Measurements from ENCODE around the gene NEUROD2.

NEUROD2 gene

GRCh38 chr17:39617446-39618245 lies 9.9 kb upstream of the NEUROD2 start:
- Histone ChIP-seq H4K20me1 (ENCODE audit: insufficient read depth, low read length) (no peaks in the 10 kb centered on the region), H3K4me2 (ENCODE audit: low read depth, low read length) (peak overlapping the region; percentile 91), H3K27me3 (replicated peaks; ENCODE audit: insufficient read depth, low read length) (peaks cover 13% of the 10 kb centered on the region), H3K4me3 (ENCODE audit: low read length) (peak overlapping the region; percentile 65), H3K79me2 (ENCODE audit: low read length) (no peaks in the 10 kb centered on the region), H3K36me3 (replicated peaks; ENCODE audit: insufficient read depth, low read length) (no peaks in the 10 kb centered on the region), H3F3A (ENCODE audit: insufficient read depth, low read length) (peaks cover 6% of the 10 kb centered on the region; the same call in 1 of the 2 replicates), H3K9me2 (replicated peaks; ENCODE audit: insufficient read depth, low read length) (no peaks in the 10 kb centered on the region), H3K9ac (ENCODE audit: low read length) (peak overlapping the region; percentile 59; the same call in 1 of the 2 replicates), H3K9me3 (replicated peaks; ENCODE audit: insufficient read depth, low read length) (no peaks in the 10 kb centered on the region), H3K4me1 (ENCODE audit: low read length) (peaks cover 9% of the 10 kb centered on the region; the same call in 1 of the 2 replicates), H2AFZ (ENCODE audit: low read length) (peak overlapping the region; percentile 79), H3K27ac (ENCODE audit: low read length) (no peak overlapping the region)
- DNase-seq, result peak; percentile 45
- no peak for TF ChIP-seq EZH2 (optimal IDR thresholded peaks at IDR 0.05; ENCODE audit: low read depth, low read length)

- H3K4me3 ChIP-seq (ENCODE audit: low read length), result peak overlapping the region; percentile 43; the same call in 1 of the 2 replicates
- no peaks in the 10 kb centered on the region for H3K36me3 ChIP-seq (replicated peaks; ENCODE audit: insufficient read depth, low read length)
- H4K20me1 ChIP-seq (ENCODE audit: insufficient read depth, low read length), result no peaks in the 10 kb centered on the region
- no peaks in the 10 kb centered on the region for H3K79me2 ChIP-seq (ENCODE audit: low read length)
- H3K27ac ChIP-seq (ENCODE audit: low read length), result no peak overlapping the region
- peak overlapping the region; percentile 79; the same call in 1 of the 2 replicates for H2AFZ ChIP-seq (ENCODE audit: low read length)
- H3F3A ChIP-seq (ENCODE audit: insufficient read depth, low read length), result peaks cover 1% of the 10 kb centered on the region; the same call in 1 of the 2 replicates
- no peak for TF ChIP-seq EZH2 (optimal IDR thresholded peaks at IDR 0.05; ENCODE audit: low read depth, low read length)
- no peak for TF ChIP-seq EZH2phosphoT487 (IDR thresholded peaks at IDR 0.05; ENCODE audit: low read length)
- no peak for TF ChIP-seq CTCF (IDR thresholded peaks at IDR 0.05; ENCODE audit: low read length)
- H3K27me3 ChIP-seq (replicated peaks; ENCODE audit: insufficient read depth, low read length), result peaks cover 13% of the 10 kb centered on the region
- H3K4me2 ChIP-seq (ENCODE audit: low read depth, low read length), result peak overlapping the region; percentile 79; the same call in 1 of the 2 replicates
- H3K4me1 ChIP-seq (ENCODE audit: low read length), result 0 out of 2 replicates have a peak, but pooled peaks cover 3% of the 10 kb centered on the region
- H3K9me3 ChIP-seq (replicated peaks; ENCODE audit: insufficient read depth, low read length), result no peaks in the 10 kb centered on the region
- H3K9ac ChIP-seq (ENCODE audit: low read length), result no peak overlapping the region
- DNase-seq, result no peak
- H3K9me2 ChIP-seq (replicated peaks; ENCODE audit: insufficient read depth, low read length), result no peaks in the 10 kb centered on the region
These were observed 9.4 kb upstream of the NEUROD2 start for GRCh38 chr17:39617100-39617445.

GRCh38 chr17:39615434-39615833 lies 7.7 kb upstream of the NEUROD2 start:
- DNase-seq, result no peak
- Histone ChIP-seq H3K9ac (ENCODE audit: low read length) (no peak overlapping the region), H3K27ac (ENCODE audit: low read length) (no peak overlapping the region), H3K79me2 (ENCODE audit: low read length) (no peaks in the 10 kb centered on the region), H2AFZ (ENCODE audit: low read length) (no peak overlapping the region), H3K27me3 (replicated peaks; ENCODE audit: insufficient read depth, low read length) (peaks cover 20% of the 10 kb centered on the region), H3K9me2 (replicated peaks; ENCODE audit: insufficient read depth, low read length) (no peaks in the 10 kb centered on the region), H3K4me2 (ENCODE audit: low read depth, low read length) (no peak overlapping the region), H4K20me1 (ENCODE audit: insufficient read depth, low read length) (no peaks in the 10 kb centered on the region), H3K4me3 (ENCODE audit: low read length) (no peak overlapping the region), H3K4me1 (ENCODE audit: low read length) (0 out of 2 replicates have a peak, but pooled peaks cover 3% of the 10 kb centered on the region), H3K36me3 (replicated peaks; ENCODE audit: insufficient read depth, low read length) (no peaks in the 10 kb centered on the region), H3F3A (ENCODE audit: insufficient read depth, low read length) (no peaks in the 10 kb centered on the region), H3K9me3 (replicated peaks; ENCODE audit: insufficient read depth, low read length) (no peaks in the 10 kb centered on the region)
- TF ChIP-seq EZH2 (optimal IDR thresholded peaks at IDR 0.05; ENCODE audit: low read depth, low read length) (no peak), CTCF (IDR thresholded peaks at IDR 0.05; ENCODE audit: low read length) (no peak), EZH2phosphoT487 (IDR thresholded peaks at IDR 0.05; ENCODE audit: low read length) (no peak)

All from MM.1S (cell line).